DMS 273 (cell line): ENCODE results near the gene PDCL3.

Source experiments
- DNase-seq: peaks from one replicate; lab custom pipeline; 2025; ENCODE audit not compliant: unreplicated experiment; lab: John Stamatoyannopoulos, UW

PDCL3 gene

GRCh38 chr2:100560216-100560830 is 2.5 kb upstream of the PDCL3 start:
- no peak for DNase-seq

GRCh38 chr2:100561191-100561590 is 1.6 kb upstream of the PDCL3 start:
- DNase-seq: no peak

- peak; percentile 51 for DNase-seq
These were observed 834 bp downstream of the PDCL3 start for GRCh38 chr2:100563407-100564247.

GRCh38 chr2:100568989-100569388 is 6.2 kb downstream of the PDCL3 start:
- DNase-seq: no peak

DNA sequence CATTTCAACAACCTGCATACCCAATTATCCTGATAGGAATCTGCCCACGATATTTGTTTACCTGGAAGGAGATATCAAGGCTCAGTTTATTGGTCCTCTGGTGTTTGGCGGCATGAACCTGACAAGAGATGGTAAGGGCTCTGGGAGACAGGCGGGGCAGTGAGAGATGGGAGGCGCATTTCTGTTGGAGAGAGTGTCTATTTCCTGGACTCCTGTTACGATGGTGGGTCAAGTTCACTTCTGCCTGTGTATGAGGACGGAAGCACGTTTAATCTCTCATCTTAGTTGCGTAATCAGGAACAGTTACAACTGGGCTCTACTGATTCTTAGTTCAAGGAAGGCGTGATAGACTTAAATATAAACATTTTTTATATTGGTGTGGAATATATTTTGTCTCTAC is 8.9 kb downstream of the PDCL3 start:
- DNase-seq: no peak

DNA sequence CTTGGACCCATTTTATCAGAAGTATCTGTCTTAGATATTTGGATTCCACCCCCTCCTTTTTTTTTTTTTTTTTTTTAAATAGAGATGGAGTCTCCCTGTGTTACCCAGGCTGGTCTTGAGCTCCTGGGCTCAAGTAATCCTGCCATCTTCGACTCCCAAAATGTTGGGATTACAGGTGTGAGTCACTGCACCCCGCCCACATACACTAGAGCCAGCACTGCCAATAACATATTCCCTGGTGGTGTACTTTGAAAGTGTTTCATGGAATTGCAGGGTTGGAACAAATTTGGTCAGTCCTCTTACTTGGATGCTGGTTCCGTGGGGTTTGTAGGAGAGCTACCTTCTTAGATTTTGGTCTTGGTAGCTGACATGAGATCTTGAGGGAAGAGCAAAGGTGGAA is 15.0 kb downstream of the PDCL3 start:
- DNase-seq: peak; percentile 9

DNA sequence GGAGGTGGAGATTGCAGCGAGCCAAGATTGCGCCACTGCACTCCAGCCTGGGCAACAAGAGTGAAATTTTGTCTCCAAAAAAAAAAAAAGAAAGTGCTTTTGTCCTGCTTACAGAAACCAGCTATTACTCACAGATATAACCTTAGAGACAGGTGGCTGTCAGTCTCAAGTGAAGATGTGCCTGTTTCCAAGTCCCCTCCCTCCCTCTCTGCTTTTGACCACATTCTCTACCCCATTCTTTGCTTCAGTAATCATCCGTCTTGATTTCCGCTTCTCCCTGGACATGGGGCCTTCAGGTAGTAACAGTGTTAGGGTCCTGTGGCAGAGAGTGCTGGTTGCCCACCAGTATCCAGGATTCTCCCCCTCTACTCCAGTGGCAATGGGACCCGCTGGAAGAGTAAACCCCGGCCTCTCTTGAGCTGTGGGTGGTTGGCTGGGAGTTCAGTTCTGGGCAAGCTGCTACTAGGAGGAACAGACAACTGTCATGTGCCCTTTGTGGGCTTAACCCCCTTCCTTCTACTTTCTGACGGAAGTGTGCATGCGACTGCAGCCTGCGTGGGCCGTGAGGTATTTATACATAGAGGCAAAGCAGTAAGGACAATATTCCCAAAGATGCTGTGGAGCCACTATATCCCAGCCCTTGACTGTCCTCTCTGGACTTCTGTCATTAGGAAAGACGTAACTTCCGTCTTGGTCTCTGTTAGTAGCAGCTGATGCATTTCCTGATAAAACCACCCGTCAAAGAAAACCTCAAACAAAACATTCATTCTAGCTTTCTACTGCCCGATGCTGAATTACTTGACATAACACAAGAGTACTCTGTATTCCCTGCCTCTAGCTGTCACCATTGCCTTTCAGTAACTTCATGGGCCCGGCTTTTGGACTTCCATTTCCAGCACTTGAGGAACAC is 17.8 kb downstream of the PDCL3 start:
- DNase-seq: no peak

GRCh38 chr2:100581277-100581612 is 18.5 kb downstream of the PDCL3 start:
- no peak for DNase-seq

- no peak for DNase-seq
These were observed 22.0 kb downstream of the PDCL3 start for GRCh38 chr2:100584816-100585215.

- DNase-seq: peak; percentile 31
These were observed 25.4 kb downstream of the PDCL3 start for GRCh38 chr2:100588071-100588786.

GRCh38 chr2:100589527-100589926 is 26.7 kb downstream of the PDCL3 start:
- no peak for DNase-seq

DNA sequence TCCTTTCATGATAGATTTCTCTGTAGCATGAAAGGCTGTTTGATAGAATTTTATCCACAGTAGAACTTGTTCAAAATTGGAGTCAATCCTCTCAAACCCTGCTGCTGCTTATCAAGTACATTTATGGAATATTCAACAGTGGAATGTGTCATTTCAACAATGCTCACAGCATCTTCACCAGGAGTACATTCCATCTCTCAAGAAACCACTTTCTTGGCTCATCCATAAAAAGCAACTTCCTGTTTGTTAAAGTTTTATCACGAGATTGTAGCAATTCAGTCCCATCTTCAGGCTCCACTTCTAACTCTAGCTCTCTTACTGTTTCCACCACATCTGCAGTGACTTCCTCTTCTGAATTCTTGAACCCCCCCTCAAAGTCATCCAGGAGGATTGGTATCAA is 29.4 kb downstream of the PDCL3 start:
- no peak for DNase-seq

GRCh38 chr2:100596465-100596864 is 33.7 kb downstream of the PDCL3 start:
- DNase-seq: no peak

GRCh38 chr2:100599566-100599965 is 36.8 kb downstream of the PDCL3 start:
- DNase-seq: no peak

DNA sequence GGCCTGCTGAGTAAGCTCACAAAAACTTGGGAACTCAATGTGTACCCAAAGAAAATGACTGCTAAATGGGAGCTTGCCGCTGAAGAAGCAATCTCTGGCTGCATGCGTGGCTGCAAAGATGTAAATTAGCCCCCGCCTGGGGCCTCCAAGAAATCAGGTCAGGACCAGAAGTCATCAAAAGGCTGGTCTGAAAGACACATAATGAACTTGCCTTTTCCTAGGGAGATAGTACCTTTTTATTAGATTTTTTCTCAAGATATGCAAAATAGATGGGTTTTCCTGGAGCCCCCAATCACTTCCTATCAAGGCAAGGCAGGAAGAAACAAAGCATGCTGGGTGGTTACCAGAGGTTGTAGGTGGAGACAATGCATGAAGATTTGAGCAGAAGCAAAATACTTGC is 38.9 kb downstream of the PDCL3 start:
- DNase-seq: no peak

GRCh38 chr2:100603414-100603813 is 40.6 kb downstream of the PDCL3 start:
- DNase-seq: no peak

- DNase-seq: peak; percentile 11
These were observed 41.3 kb downstream of the PDCL3 start for GRCh38 chr2:100603948-100604633.

DNA sequence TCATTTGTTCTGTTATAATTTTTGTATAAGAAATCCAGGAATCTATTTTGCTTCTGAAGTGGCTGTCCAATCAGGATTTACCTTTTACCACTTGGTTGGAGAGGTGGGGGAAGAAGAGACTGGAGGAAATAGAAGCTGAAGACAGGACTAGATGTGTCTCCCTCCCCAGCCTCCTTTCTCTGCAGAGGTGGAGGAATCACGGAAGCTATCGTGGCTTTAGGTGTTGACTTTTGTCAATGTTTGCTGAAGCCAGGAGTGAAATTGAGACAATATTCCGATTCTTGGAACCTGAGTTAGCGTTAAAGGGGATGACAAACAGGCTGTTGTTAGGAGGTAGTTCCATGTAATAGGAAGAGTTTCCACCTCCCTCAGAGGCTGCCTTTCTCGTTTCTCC is 43.5 kb downstream of the PDCL3 start:
- DNase-seq: no peak

DNA sequence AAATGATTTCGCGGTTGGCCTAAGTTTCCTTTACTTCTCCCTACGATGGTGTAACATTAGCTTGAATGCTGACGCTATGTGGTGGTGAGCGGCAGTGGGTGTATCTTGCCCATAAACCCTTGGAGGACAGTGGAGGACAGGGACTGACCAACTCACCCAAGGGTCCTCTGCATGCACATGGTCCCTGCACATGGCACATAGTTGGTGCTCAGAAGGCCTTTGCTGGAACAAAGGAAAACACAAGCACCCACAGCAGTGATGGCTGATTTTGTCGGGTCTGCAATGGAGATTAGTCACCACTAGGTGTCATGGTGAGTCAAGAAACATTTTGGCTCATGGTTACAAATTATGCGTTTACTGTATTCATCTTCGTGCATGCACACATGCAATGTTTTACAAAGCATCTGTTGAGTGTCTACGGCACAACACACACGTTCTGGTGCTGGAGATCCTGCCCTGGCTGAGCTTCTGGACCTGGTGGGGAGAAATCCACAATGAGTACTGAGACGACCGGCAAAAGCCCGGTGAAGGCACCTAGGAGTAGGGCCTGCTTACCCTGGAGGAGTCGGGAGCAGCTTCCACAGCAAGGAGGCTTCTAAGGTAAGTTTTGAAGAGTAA is 44.0 kb downstream of the PDCL3 start:
- peak; percentile 68 for DNase-seq

DNA sequence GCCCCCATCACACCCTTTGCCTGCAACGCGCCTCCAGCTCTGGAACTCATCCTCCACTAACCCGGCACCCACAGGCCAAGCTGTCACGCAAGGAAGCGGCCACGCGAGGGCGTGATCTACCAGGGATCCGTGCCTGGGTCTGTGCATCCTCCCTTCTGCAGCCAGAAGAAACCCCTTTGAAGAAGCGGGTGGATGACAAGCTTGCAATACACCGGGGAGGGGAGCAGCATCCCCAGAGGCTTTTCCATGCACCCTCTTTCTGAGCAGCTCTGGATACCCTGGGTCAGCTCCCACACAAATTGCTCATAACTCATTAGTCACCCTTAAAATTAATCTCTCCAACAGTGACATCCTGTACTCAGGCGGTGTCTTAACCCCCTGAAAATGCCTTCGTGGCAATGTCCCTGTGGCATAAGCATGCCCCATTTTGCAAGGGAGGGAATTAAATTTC is 47.6 kb downstream of the PDCL3 start:
- DNase-seq: peak; percentile 75
